GM12891 (cell line): ENCODE results near the gene RUSC2.

Experiments
- POLR2A ChIP-seq: IDR thresholded peaks from 2 replicates; pipeline ENCODE4 v1.6.1; 2011; ENCODE audit warnings: low read depth, low read length, control low read depth
- POLR2AphosphoS5 ChIP-seq: IDR thresholded peaks from 2 replicates; pipeline ENCODE4 v1.6.1; 2011; ENCODE audit warnings: low read depth, low read length, control low read depth
- TAF1 ChIP-seq: IDR thresholded peaks from 2 replicates; pipeline ENCODE4 v1.6.1; 2011; ENCODE audit warnings: low read depth, low read length, control low read depth

DNA sequence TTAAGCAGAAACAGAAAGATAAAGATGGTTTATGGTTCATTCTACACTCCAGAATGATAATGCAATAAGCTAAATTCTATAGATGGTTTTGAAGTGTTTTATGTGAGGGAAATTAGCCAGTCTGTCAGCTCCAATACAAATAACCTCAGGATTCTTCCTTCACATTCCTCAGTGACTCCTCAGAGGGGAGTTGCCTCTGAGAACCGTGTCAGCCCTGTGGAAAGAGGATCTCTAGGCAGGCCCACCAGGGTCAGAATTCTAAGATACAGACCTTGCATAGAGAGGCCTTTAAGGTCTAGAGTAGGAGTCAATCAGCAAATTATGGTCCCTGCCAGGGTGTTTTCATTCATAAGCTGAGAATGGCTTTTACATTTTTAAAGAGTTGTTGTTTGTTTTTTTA lies 26.6 kb downstream of the RUSC2 start:
- TF ChIP-seq TAF1 (no peak), POLR2A (no peak), POLR2AphosphoS5 (no peak)
